A673 (cell line): ENCODE results near the gene ZNF431.

Experiments used
- EZH2 ChIP-seq: fragments of 200-600 bp; sonication (generic); IDR thresholded peaks from 2 replicates; pipeline ENCODE4 v1.6.1; 2017; ENCODE audit warnings: borderline replicate concordance, low read depth, mild to moderate bottlenecking, mixed read lengths, antibody characterized with exemption, low read length; ENCODE audit not compliant: poor library complexity, severe bottlenecking
- TF ChIP-seq, protein P1 (sequence below): fragments of 300-800, 200-600 bp; sonication (generic); conservative IDR thresholded peaks from 2 replicates; pipeline ENCODE4 v1.5.1; 2017; ENCODE audit warnings: low read depth, mild to moderate bottlenecking, antibody characterized with exemption, low read length, moderate library complexity, mixed read lengths

DNA sequence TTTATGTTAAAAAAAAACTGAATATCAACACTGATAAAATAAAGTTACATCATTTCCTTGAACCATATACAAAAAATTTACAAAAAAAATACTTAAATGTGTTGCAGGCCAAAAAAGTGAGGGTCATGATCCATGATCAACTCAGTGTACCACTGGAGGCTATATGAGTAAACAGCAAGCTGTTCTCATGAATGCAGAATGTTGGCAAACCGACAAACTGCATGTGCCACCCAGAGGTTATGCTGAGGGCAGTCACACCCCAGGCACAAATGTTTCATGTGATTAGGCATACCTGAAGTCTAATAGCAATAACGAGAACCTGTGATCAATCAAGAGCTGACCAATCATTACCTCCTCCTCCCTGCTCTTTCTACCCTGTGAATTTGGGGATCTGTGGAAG lies 91.9 kb downstream of the ZNF431 start:
- TF ChIP-seq, protein P1, sequence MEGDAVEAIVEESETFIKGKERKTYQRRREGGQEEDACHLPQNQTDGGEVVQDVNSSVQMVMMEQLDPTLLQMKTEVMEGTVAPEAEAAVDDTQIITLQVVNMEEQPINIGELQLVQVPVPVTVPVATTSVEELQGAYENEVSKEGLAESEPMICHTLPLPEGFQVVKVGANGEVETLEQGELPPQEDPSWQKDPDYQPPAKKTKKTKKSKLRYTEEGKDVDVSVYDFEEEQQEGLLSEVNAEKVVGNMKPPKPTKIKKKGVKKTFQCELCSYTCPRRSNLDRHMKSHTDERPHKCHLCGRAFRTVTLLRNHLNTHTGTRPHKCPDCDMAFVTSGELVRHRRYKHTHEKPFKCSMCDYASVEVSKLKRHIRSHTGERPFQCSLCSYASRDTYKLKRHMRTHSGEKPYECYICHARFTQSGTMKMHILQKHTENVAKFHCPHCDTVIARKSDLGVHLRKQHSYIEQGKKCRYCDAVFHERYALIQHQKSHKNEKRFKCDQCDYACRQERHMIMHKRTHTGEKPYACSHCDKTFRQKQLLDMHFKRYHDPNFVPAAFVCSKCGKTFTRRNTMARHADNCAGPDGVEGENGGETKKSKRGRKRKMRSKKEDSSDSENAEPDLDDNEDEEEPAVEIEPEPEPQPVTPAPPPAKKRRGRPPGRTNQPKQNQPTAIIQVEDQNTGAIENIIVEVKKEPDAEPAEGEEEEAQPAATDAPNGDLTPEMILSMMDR, result no peak
- no peak for TF ChIP-seq EZH2
